Keratinocyte (primary cell): ENCODE results near the gene KXD1. TPM values are rescaled to one million over a fixed set of nuclear protein-coding genes. Genes with fewer than 3 reads are reported as not detected.
"Not testable (repeated sequence)": the region's sequence is repeated elsewhere in the genome, so short reads cannot be mapped to it uniquely, and the experiment has no call there.

Experiments used
- DNase-seq: peaks from one replicate; pipeline ENCODE4 v3.0.0-alpha.2; 2011; ENCODE audit warnings: low read depth, missing footprints, low spot score
- FAIRE-seq: peaks from 2 replicates; lab custom pipeline; 2011; peaks lifted over from hg19 to GRCh38; lab: Jason Lieb, UNC
- H2AFZ ChIP-seq: 2 replicates; pipeline ENCODE4 v1.6.0; 2012; ENCODE audit warnings: low read length, control low read depth, inconsistent platforms; ENCODE audit not compliant: control insufficient read depth
- H3K27ac ChIP-seq: 2 replicates; pipeline ENCODE4 v1.5.1; 2011; ENCODE audit warnings: low read length; ENCODE audit not compliant: control insufficient read depth, insufficient read depth
- H3K27me3 ChIP-seq: 3 replicates; pipeline ENCODE4 v1.6.0; 2011; ENCODE audit warnings: low read length; ENCODE audit not compliant: control insufficient read depth, insufficient read depth; ENCODE audit errors: extremely low read depth
- H3K36me3 ChIP-seq, 2 experiments: 2 replicates in 1 of 2; 3 replicates in 1 of 2; pipeline ENCODE4 v1.5.1; 2011; ENCODE audit warnings: low read length in 2 of 2, mild to moderate bottlenecking in 1 of 2; ENCODE audit not compliant: control insufficient read depth in 2 of 2, insufficient read depth in 2 of 2; ENCODE audit errors: extremely low read depth in 1 of 2
- H3K4me1 ChIP-seq: 3 replicates; pipeline ENCODE4 v1.5.1; 2011; ENCODE audit warnings: low read length; ENCODE audit not compliant: control insufficient read depth, insufficient read depth; ENCODE audit errors: extremely low read depth
- H3K4me2 ChIP-seq: 3 replicates; pipeline ENCODE4 v1.6.0; 2011; ENCODE audit warnings: low read depth, low read length; ENCODE audit not compliant: control insufficient read depth, insufficient read depth; ENCODE audit errors: extremely low read depth
- H3K4me3 ChIP-seq, 3 experiments: fragments of 200-600 bp in 1 of 3; sonication (generic) in 1 of 3; 2 replicates in 2 of 3; 3 replicates in 1 of 3; pipeline ENCODE4 v1.5.1; 2011 to 2016; ENCODE audit warnings: low read length in 3 of 3, mild to moderate bottlenecking in 3 of 3, control low read depth in 2 of 3, inconsistent platforms in 1 of 3, low read depth in 1 of 3, mixed read lengths in 1 of 3, mixed run types in 1 of 3, moderate library complexity in 1 of 3; ENCODE audit not compliant: control insufficient read depth in 2 of 3, insufficient read depth in 2 of 3; ENCODE audit errors: extremely low read depth in 1 of 3
- H3K79me2 ChIP-seq: 2 replicates; pipeline ENCODE4 v1.6.0; 2012; ENCODE audit warnings: low read length; ENCODE audit not compliant: control insufficient read depth, insufficient read depth
- H3K9ac ChIP-seq: 3 replicates; pipeline ENCODE4 v1.6.0; 2011; ENCODE audit warnings: low read length; ENCODE audit not compliant: control insufficient read depth, insufficient read depth; ENCODE audit errors: extremely low read depth
- H3K9me1 ChIP-seq: 3 replicates; pipeline ENCODE4 v1.6.0; 2011; ENCODE audit warnings: low read length; ENCODE audit not compliant: control insufficient read depth, insufficient read depth; ENCODE audit errors: extremely low read depth
- H3K9me3 ChIP-seq: 2 replicates; pipeline ENCODE4 v1.5.1; 2012; ENCODE audit warnings: low read depth, low read length; ENCODE audit not compliant: control insufficient read depth
- H4K20me1 ChIP-seq: 3 replicates; pipeline ENCODE4 v1.6.0; 2011; ENCODE audit warnings: low read length; ENCODE audit not compliant: control insufficient read depth, insufficient read depth; ENCODE audit errors: extremely low read depth
- CTCF ChIP-seq, 3 experiments: IDR thresholded peaks in 1 of 3; conservative IDR thresholded peaks in 1 of 3; optimal IDR thresholded peaks in 1 of 3; 2 replicates in 2 of 3; 3 replicates in 1 of 3; pipeline versions ENCODE3 to v1.5.1; 2011; ENCODE audit warnings: low read length in 3 of 3, mild to moderate bottlenecking in 3 of 3, moderate library complexity in 2 of 3, control low read depth in 1 of 3, inconsistent platforms in 1 of 3; ENCODE audit not compliant: insufficient read depth in 2 of 3; ENCODE audit errors: extremely low read depth in 1 of 3
- EZH2 ChIP-seq: IDR thresholded peaks from one replicate; pipeline ENCODE4 v1.6.1; 2012; ENCODE audit warnings: inconsistent platforms, mild to moderate bottlenecking, low read length, moderate library complexity
- dilution Hi-C: fragments of 300-500 bp; cut with MboI; formaldehyde crosslinking; loops from one replicate; pipeline ENCODE4 v1.7.0; 2020; ENCODE audit warnings: low sequenced_read_pairs; ENCODE audit not compliant: extremely low pct_ligation_motif_present
- polyA plus RNA-seq, 5 experiments: library from polyadenylated mRNA; depleted of rRNA in 3 of 5; stranded (reverse) in 3 of 5; stranded (forward) in 1 of 5; unstranded in 1 of 5; fragments of >200 nt; gene quantifications; 1 replicate in 1 of 5; 2 replicates in 3 of 5; 3 replicates in 1 of 5; pipeline versions ENCODE4 v1.2.1 to v1.2.3, GENCODE V29; 2011 to 2012; ENCODE audit warnings: missing spikeins in 2 of 5, low read depth in 1 of 5, low replicate concordance in 1 of 5

The KXD1 gene
- polyA plus RNA-seq, 1 donor (not counting 4 experiments of a cell fraction or from before 2014, with no cell fraction given) = 94.6 TPM

GRCh38 chr19:18538115-18538514, 19.6 kb upstream of the KXD1 start:
- H2AFZ ChIP-seq = no peak overlapping the region
- no peaks in the 10 kb centered on the region for H3K9me3 ChIP-seq
- no peak overlapping the region for H3K9ac ChIP-seq
- H3K36me3 ChIP-seq = peaks cover 22 to 41% of the 10 kb centered on the region in 2 experiments
- no peak for TF ChIP-seq CTCF (optimal IDR thresholded peaks at IDR 0.05 in 1 of 3, IDR thresholded peaks at IDR 0.05 in 1 of 3, conservative IDR thresholded peaks at IDR 0.05 in 1 of 3; ENCODE audit: extremely low read depth in 1 of 3, insufficient read depth in 2 of 3, low read length in 3 of 3)
- TF ChIP-seq EZH2 = no peak
- FAIRE-seq (no peak), DNase-seq (no peak)
- peaks cover 5% of the 10 kb centered on the region for H3K4me1 ChIP-seq
- peaks cover 13% of the 10 kb centered on the region for H3K79me2 ChIP-seq
- no peak overlapping the region for H3K4me3 ChIP-seq
- no peaks in the 10 kb centered on the region for H3K27me3 ChIP-seq
- H3K9me1 ChIP-seq = no peaks in the 10 kb centered on the region
- no peak overlapping the region for H3K4me2 ChIP-seq
- H3K27ac ChIP-seq = no peak overlapping the region
- dilution Hi-C loops = no loop called here
- no peaks in the 10 kb centered on the region for H4K20me1 ChIP-seq

- H3K79me2 ChIP-seq = peaks cover 13% of the 10 kb centered on the region
- no peak overlapping the region for H3K27ac ChIP-seq
- no peaks in the 10 kb centered on the region for H3K27me3 ChIP-seq
- dilution Hi-C loops = no loop called here
- no peaks in the 10 kb centered on the region for H4K20me1 ChIP-seq
- no peak overlapping the region for H3K4me3 ChIP-seq
- H2AFZ ChIP-seq = no peak overlapping the region
- DNase-seq = no peak
- no peak for FAIRE-seq
- TF ChIP-seq EZH2 (no peak), CTCF (optimal IDR thresholded peaks at IDR 0.05 in 1 of 3, IDR thresholded peaks at IDR 0.05 in 1 of 3, conservative IDR thresholded peaks at IDR 0.05 in 1 of 3; ENCODE audit: extremely low read depth in 1 of 3, insufficient read depth in 2 of 3, low read length in 3 of 3) (no peak)
- H3K9me3 ChIP-seq = no peaks in the 10 kb centered on the region
- no peaks in the 10 kb centered on the region for H3K9me1 ChIP-seq
- H3K9ac ChIP-seq = no peak overlapping the region
- H3K4me1 ChIP-seq = peaks cover 11% of the 10 kb centered on the region
- H3K36me3 ChIP-seq = peaks cover 22 to 38% of the 10 kb centered on the region in 2 experiments
- H3K4me2 ChIP-seq = no peak overlapping the region
Measured at GRCh38 chr19:18539372-18539771, 18.3 kb upstream of the KXD1 start.

GRCh38 chr19:18540200-18540599, 17.5 kb upstream of the KXD1 start:
- H3K4me1 ChIP-seq = peaks cover 11% of the 10 kb centered on the region
- H3K9me1 ChIP-seq, DNase-seq, H2AFZ ChIP-seq, H3K4me2 ChIP-seq, H3K4me3 ChIP-seq, FAIRE-seq, H4K20me1 ChIP-seq, H3K27ac ChIP-seq, H3K9ac ChIP-seq, H3K27me3 ChIP-seq, dilution Hi-C loops, H3K9me3 ChIP-seq: not testable (repeated sequence)
- H3K79me2 ChIP-seq = peaks cover 13% of the 10 kb centered on the region
- H3K36me3 ChIP-seq = peaks cover 22 to 38% of the 10 kb centered on the region in 2 experiments
